Left ventricle myocardium inferior (tissue), 1 donor: ENCODE results near the gene PDCD2L. TPM values are rescaled to one million over a fixed set of nuclear protein-coding genes. Genes with fewer than 3 reads are reported as not detected.
"Not testable (repeated sequence)": the region's sequence is repeated elsewhere in the genome, so short reads cannot be mapped to it uniquely, and the experiment has no call there.

Experiments used
- DNase-seq: peaks from one replicate; pipeline ENCODE4 v3.0.0-alpha.2; 2020
- H3K27ac ChIP-seq: fragments of 200-600 bp; replicated peaks from 2 replicates; pipeline ENCODE4 v1.8.0; 2021
- H3K27me3 ChIP-seq: fragments of 200-600 bp; 2 replicates; pipeline ENCODE4 v1.8.0; 2021; ENCODE audit warnings: low read depth
- H3K36me3 ChIP-seq: fragments of 200-600 bp; 2 replicates; pipeline ENCODE4 v1.8.0; 2021
- H3K4me1 ChIP-seq: fragments of 200-600 bp; 2 replicates; pipeline ENCODE4 v1.8.0; 2021
- H3K4me3 ChIP-seq: fragments of 200-600 bp; 2 replicates; pipeline ENCODE4 v1.8.0; 2021; ENCODE audit warnings: mild to moderate bottlenecking, moderate library complexity
- H3K9me3 ChIP-seq: fragments of 200-600 bp; replicated peaks from 2 replicates; pipeline ENCODE4 v1.8.0; 2021
- CTCF ChIP-seq: fragments of 200-600 bp; IDR thresholded peaks from 2 replicates; pipeline ENCODE4 v1.8.0; 2021; ENCODE audit warnings: antibody characterized with exemption, mild to moderate bottlenecking, borderline replicate concordance
- intact Hi-C: fragments of 100-400 bp; cut with micrococcal nuclease; formaldehyde crosslinking; loops from one replicate; pipeline ENCODE4 v1.11.0; 2022
- total RNA-seq: library from RNA; stranded (reverse); fragmentation: NEBNext Ultra II Directional; extraction: Animal tissue kit (Norgen Biotek cat#: 25700); gene quantifications from one replicate; pipeline ENCODE4 v1.2.1, GENCODE V29; 2021
- donor health status: DM: no; HTN: yes; CAD: no; lungs with severe emphysema.

PDCD2L gene
- total RNA-seq, 1 donor from 2014 or later: 12.8 TPM

- Histone ChIP-seq H3K4me3 (no peak overlapping the region), H3K27ac (peak overlapping the region; percentile 4), H3K27me3 (no peaks in the 10 kb centered on the region), H3K36me3 (peaks cover 85% of the 10 kb centered on the region), H3K9me3 (no peaks in the 10 kb centered on the region), H3K4me1 (peaks cover 56% of the 10 kb centered on the region)
- intact Hi-C loops: no loop called here
- TF ChIP-seq CTCF: no peak
- DNase-seq: no peak
Observed at GRCh38 chr19:34457446-34457845, 53.2 kb downstream of the PDCD2L start.

- Histone ChIP-seq H3K4me3 (no peak overlapping the region), H3K27ac (peak overlapping the region; percentile 81)
Observed at GRCh38 chr19:34458677-34459076, 54.5 kb downstream of the PDCD2L start.

GRCh38 chr19:34459614-34460013, 55.4 kb downstream of the PDCD2L start:
- no peak for DNase-seq
- peak overlapping the region; percentile 81 for H3K27ac ChIP-seq
- no peaks in the 10 kb centered on the region for H3K27me3 ChIP-seq
- intact Hi-C loops: no loop called here
- H3K4me1 ChIP-seq: peaks cover 58% of the 10 kb centered on the region
- peaks cover 83% of the 10 kb centered on the region for H3K36me3 ChIP-seq
- no peaks in the 10 kb centered on the region for H3K9me3 ChIP-seq
- no peak for TF ChIP-seq CTCF
- H3K4me3 ChIP-seq: no peak overlapping the region

More at GRCh38 chr19:34458677-34459076, 54.5 kb downstream of the PDCD2L start:
- DNase-seq: no peak
- peaks cover 59% of the 10 kb centered on the region for H3K4me1 ChIP-seq
- H3K36me3 ChIP-seq: peaks cover 85% of the 10 kb centered on the region
- no peak for TF ChIP-seq CTCF
- intact Hi-C loops: no loop called here
- H3K27me3 ChIP-seq: no peaks in the 10 kb centered on the region
- H3K9me3 ChIP-seq: no peaks in the 10 kb centered on the region

- Histone ChIP-seq H3K4me3 (no peak overlapping the region), H3K4me1 (peaks cover 58% of the 10 kb centered on the region), H3K36me3 (peaks cover 89% of the 10 kb centered on the region), H3K27ac (peak overlapping the region; percentile 81), H3K27me3 (no peaks in the 10 kb centered on the region), H3K9me3 (no peaks in the 10 kb centered on the region)
- no peak for DNase-seq
- no peak for TF ChIP-seq CTCF
- intact Hi-C loops: no loop called here
Observed at GRCh38 chr19:34461375-34462100, 57.3 kb downstream of the PDCD2L start.

- H3K4me3 ChIP-seq, H3K27ac ChIP-seq, H3K9me3 ChIP-seq, H3K27me3 ChIP-seq, intact Hi-C loops, DNase-seq: not testable (repeated sequence)
- Histone ChIP-seq H3K36me3 (peaks cover 95% of the 10 kb centered on the region), H3K4me1 (peaks cover 52% of the 10 kb centered on the region)
Observed at GRCh38 chr19:34464785-34465184, 60.6 kb downstream of the PDCD2L start.

GRCh38 chr19:34468409-34468808, 64.2 kb downstream of the PDCD2L start:
- H3K4me3 ChIP-seq: no peak overlapping the region
- peak overlapping the region; percentile 6 for H3K27ac ChIP-seq
- intact Hi-C loops: no loop called here
- no peak for DNase-seq
- no peaks in the 10 kb centered on the region for H3K9me3 ChIP-seq
- H3K4me1 ChIP-seq: peaks cover 17% of the 10 kb centered on the region
- no peak for TF ChIP-seq CTCF
- H3K27me3 ChIP-seq: no peaks in the 10 kb centered on the region
- H3K36me3 ChIP-seq: peaks cover 93% of the 10 kb centered on the region

- peaks cover 89% of the 10 kb centered on the region for H3K36me3 ChIP-seq
- peak overlapping the region; percentile 6 for H3K27ac ChIP-seq
- DNase-seq, intact Hi-C loops, H3K9me3 ChIP-seq, H3K27me3 ChIP-seq, H3K4me3 ChIP-seq: not testable (repeated sequence)
- peaks cover 17% of the 10 kb centered on the region for H3K4me1 ChIP-seq
Observed at GRCh38 chr19:34469026-34469425, 64.8 kb downstream of the PDCD2L start.
